HepG2 (cell line): ENCODE measurements around the gene RBM19. TPM values are rescaled to one million over a fixed set of nuclear protein-coding genes. Genes with fewer than 3 reads are reported as not detected.

Experiments
- ATAC-seq: fragments of 200-7000 bp; cut with Tn5 transposase; 3 replicates; pipeline ENCODE4 v1.9.1; 2020; ENCODE audit warnings: mild to moderate bottlenecking, moderate library complexity
- Bru-seq: library from RNA; stranded (reverse); fragments of 400-500 nt; gene quantifications from one replicate; lab custom pipeline; 2021; lab: Mats Ljungman, UMichigan
- BruChase-seq, 2 experiments: library from RNA; stranded (reverse); fragments of 400-500 nt; gene quantifications; one replicate each; lab custom pipeline; 2021; lab: Mats Ljungman, UMichigan
- BruUV-seq: library from RNA; stranded (reverse); fragments of 400-500 nt; replicated peaks from 2 replicates; lab custom pipeline; 2021; lab: Mats Ljungman, UMichigan
- CTCF ChIA-PET: fragments of 300-600 bp; formaldehyde crosslinking; extraction: SDS; loops from one replicate; lab custom pipeline; 2021; ENCODE audit warnings: low total read pairs, inconsistent platforms, low intra/inter-chr PET ratio; lab: Yijun Ruan, JAX
- POLR2A ChIA-PET: fragments of 350-600 bp; sonication (Branson Sonifier 250); formaldehyde crosslinking; loops from one replicate; lab custom pipeline; 2020; ENCODE audit warnings: antibody characterized with exemption, inconsistent platforms; lab: Yijun Ruan, JAX
- DNase-seq: peaks from one replicate; pipeline ENCODE4 v3.0.0-alpha.2; 2015; ENCODE audit warnings: low spot score
- FAIRE-seq: peaks from 3 replicates; lab custom pipeline; 2011; peaks lifted over from hg19 to GRCh38; lab: Jason Lieb, UNC
- H2AFZ ChIP-seq: one replicate; pipeline ENCODE4 v1.6.1; 2011; ENCODE audit warnings: low read length, inconsistent platforms
- H3K27ac ChIP-seq: fragments of 300-600 bp; 3 replicates; pipeline ENCODE4 v1.8.0; 2011; ENCODE audit warnings: mixed run types, mild to moderate bottlenecking, mixed read lengths, low read length, inconsistent platforms; ENCODE audit not compliant: insufficient read depth; ENCODE audit errors: extremely low read length
- H3K27me3 ChIP-seq, 2 experiments: fragments of 200-600 bp in 1 of 2; 2 replicates in 1 of 2; 3 replicates in 1 of 2; pipeline versions ENCODE4 v1.6.0 to v1.8.0; 2011; ENCODE audit warnings: low read length in 2 of 2, mild to moderate bottlenecking in 2 of 2, moderate library complexity in 2 of 2, inconsistent platforms in 1 of 2; ENCODE audit not compliant: insufficient read depth in 2 of 2, control insufficient read depth in 1 of 2
- H3K36me3 ChIP-seq, 2 experiments: fragments of 200-600 bp in 1 of 2; replicated peaks in 1 of 2; 2 replicates in 1 of 2; 3 replicates in 1 of 2; pipeline versions ENCODE4 v1.5.1 to v1.8.0; 2011; ENCODE audit warnings: low read length in 2 of 2, inconsistent platforms in 1 of 2; ENCODE audit not compliant: insufficient read depth in 2 of 2, control insufficient read depth in 1 of 2
- H3K4me1 ChIP-seq: 2 replicates; pipeline ENCODE4 v1.5.1; 2012; ENCODE audit warnings: low read length, inconsistent platforms; ENCODE audit not compliant: insufficient read depth
- H3K4me2 ChIP-seq: 2 replicates; pipeline ENCODE4 v1.6.0; 2011; ENCODE audit warnings: low read depth, low read length, inconsistent platforms
- H3K4me3 ChIP-seq, 3 experiments: fragments of 200-600 bp in 1 of 3; sonication (generic), shearing (Covaris generic) in 1 of 3; replicated peaks in 1 of 3; 2 replicates each; pipeline ENCODE4 v1.5.1; 2011 to 2016; ENCODE audit warnings: low read length in 3 of 3, inconsistent platforms in 2 of 3, low read depth in 2 of 3, mild to moderate bottlenecking in 2 of 3, control low read depth in 1 of 3, mixed read lengths in 1 of 3; ENCODE audit not compliant: insufficient read depth in 1 of 3
- H3K79me2 ChIP-seq: one replicate; pipeline ENCODE4 v1.6.1; 2011; ENCODE audit warnings: low read length, inconsistent platforms; ENCODE audit not compliant: insufficient read depth
- H3K9ac ChIP-seq: 2 replicates; pipeline ENCODE4 v1.6.0; 2011; ENCODE audit warnings: mild to moderate bottlenecking, low read depth, low read length, inconsistent platforms; ENCODE audit not compliant: insufficient read depth
- H3K9me3 ChIP-seq: 2 replicates; pipeline ENCODE4 v1.5.1; 2012; ENCODE audit warnings: mild to moderate bottlenecking, low read length
- H4K20me1 ChIP-seq: 2 replicates; pipeline ENCODE4 v1.6.0; 2011; ENCODE audit warnings: inconsistent platforms, mild to moderate bottlenecking, low read length, moderate library complexity; ENCODE audit not compliant: insufficient read depth
- GMEB2 ChIP-seq: IDR thresholded peaks from 2 replicates; pipeline ENCODE4 v1.6.1; 2016; ENCODE audit warnings: missing biosample characterization, missing genetic modification reagents, low read depth
- MTF1 ChIP-seq: sonication (generic); formaldehyde crosslinking; IDR thresholded peaks from 2 replicates; pipeline ENCODE4 v1.5.0; 2020; ENCODE audit warnings: missing genetic modification reagents
- MTF2 ChIP-seq: sonication (generic); formaldehyde crosslinking; IDR thresholded peaks from 2 replicates; pipeline ENCODE4 v1.5.0; 2020; ENCODE audit warnings: missing genetic modification reagents, borderline replicate concordance
- NFIB ChIP-seq: sonication (generic); formaldehyde crosslinking; IDR thresholded peaks from 2 replicates; pipeline ENCODE4 v1.9.0; 2021; ENCODE audit warnings: missing genetic modification reagents, mild to moderate bottlenecking, borderline replicate concordance
- SRSF1 ChIP-seq: fragments of 200-400 bp; formaldehyde crosslinking; optimal IDR thresholded peaks from 2 replicates; pipeline ENCODE3; 2017; ENCODE audit warnings: mild to moderate bottlenecking, low read depth, low read length, moderate library complexity
- ZFP37 ChIP-seq: sonication (generic); formaldehyde crosslinking; IDR thresholded peaks from 2 replicates; pipeline ENCODE4 v1.4.0; 2020; ENCODE audit warnings: missing genetic modification reagents, borderline replicate concordance
- ZNF451 ChIP-seq: sonication (generic); formaldehyde crosslinking; IDR thresholded peaks from 2 replicates; pipeline ENCODE4 v1.5.0; 2020; ENCODE audit warnings: mild to moderate bottlenecking, missing genetic modification reagents
- ZNF703 ChIP-seq: sonication (generic); formaldehyde crosslinking; IDR thresholded peaks from 2 replicates; pipeline ENCODE4 v1.5.1; 2020; ENCODE audit warnings: missing genetic modification reagents, mild to moderate bottlenecking, moderate library complexity, borderline replicate concordance
- ZNF782 ChIP-seq: sonication (generic); formaldehyde crosslinking; IDR thresholded peaks from 2 replicates; pipeline ENCODE4 v1.4.0; 2020; ENCODE audit warnings: missing genetic modification reagents, mild to moderate bottlenecking, borderline replicate concordance
- WGBS: methylation state at CpG from one replicate; pipeline ENCODE4 v1.1.6; 2017; ENCODE audit warnings: low lambda C conversion rate; 5-methylcytosine and 5-hydroxymethylcytosine counted together
- in situ Hi-C: cut with HindIII; loops from 2 replicates; pipeline ENCODE4 v1.10.0; 2017; ENCODE audit warnings: low pct_unique_long_range_greater_than_20kb; ENCODE audit not compliant: extremely low pct_ligation_motif_present
- intact Hi-C: fragments of 100-400 bp; cut with micrococcal nuclease; formaldehyde crosslinking; loops from one replicate; pipeline ENCODE4 v1.10.0; 2022; ENCODE audit not compliant: unreplicated experiment
- long read RNA-seq, 2 experiments: library from RNA in 1 of 2; library from polyadenylated mRNA in 1 of 2; stranded (forward) in 1 of 2; unstranded in 1 of 2; transcript quantifications; one replicate each; pipeline ENCODE4 v2.0.0, GENCODE V29; 2019 to 2022
- polyA minus RNA-seq, 3 experiments: library from RNA; depleted of rRNA, polyadenylated mRNA; stranded (reverse); fragments of >200 nt; gene quantifications; 2 replicates each; pipeline ENCODE4 v1.2.3, GENCODE V29; 2011; ENCODE audit warnings: low replicate concordance in 1 of 3
- polyA plus RNA-seq, 8 experiments: library from polyadenylated mRNA; depleted of rRNA in 3 of 8; stranded (reverse) in 7 of 8; unstranded in 1 of 8; fragments of >200 nt; fragmentation: Illumina TruSeq in 4 of 8; extraction: Trizol in 4 of 8; gene quantifications; 2 replicates each; pipeline versions ENCODE4 v1.2.1 to v1.2.3, GENCODE V29; 2011 to 2016; ENCODE audit warnings: low read depth in 4 of 8, missing spikeins in 1 of 8, mixed read lengths in 1 of 8; ENCODE audit not compliant: insufficient read depth in 1 of 8
- total RNA-seq, 5 experiments: library from RNA; depleted of rRNA; stranded (reverse); fragments of >200 nt; fragmentation: Illumina TruSeq; extraction: Trizol; gene quantifications; 2 replicates each; pipeline ENCODE4 v1.2.3, GENCODE V29; 2016; ENCODE audit warnings: low read depth in 1 of 5
- TF ChIP-seq, protein P1 (sequence below): sonication (generic); formaldehyde crosslinking; IDR thresholded peaks from 2 replicates; pipeline ENCODE4 v1.5.0; 2020; ENCODE audit warnings: missing genetic modification reagents

RBM19 gene, protein sequence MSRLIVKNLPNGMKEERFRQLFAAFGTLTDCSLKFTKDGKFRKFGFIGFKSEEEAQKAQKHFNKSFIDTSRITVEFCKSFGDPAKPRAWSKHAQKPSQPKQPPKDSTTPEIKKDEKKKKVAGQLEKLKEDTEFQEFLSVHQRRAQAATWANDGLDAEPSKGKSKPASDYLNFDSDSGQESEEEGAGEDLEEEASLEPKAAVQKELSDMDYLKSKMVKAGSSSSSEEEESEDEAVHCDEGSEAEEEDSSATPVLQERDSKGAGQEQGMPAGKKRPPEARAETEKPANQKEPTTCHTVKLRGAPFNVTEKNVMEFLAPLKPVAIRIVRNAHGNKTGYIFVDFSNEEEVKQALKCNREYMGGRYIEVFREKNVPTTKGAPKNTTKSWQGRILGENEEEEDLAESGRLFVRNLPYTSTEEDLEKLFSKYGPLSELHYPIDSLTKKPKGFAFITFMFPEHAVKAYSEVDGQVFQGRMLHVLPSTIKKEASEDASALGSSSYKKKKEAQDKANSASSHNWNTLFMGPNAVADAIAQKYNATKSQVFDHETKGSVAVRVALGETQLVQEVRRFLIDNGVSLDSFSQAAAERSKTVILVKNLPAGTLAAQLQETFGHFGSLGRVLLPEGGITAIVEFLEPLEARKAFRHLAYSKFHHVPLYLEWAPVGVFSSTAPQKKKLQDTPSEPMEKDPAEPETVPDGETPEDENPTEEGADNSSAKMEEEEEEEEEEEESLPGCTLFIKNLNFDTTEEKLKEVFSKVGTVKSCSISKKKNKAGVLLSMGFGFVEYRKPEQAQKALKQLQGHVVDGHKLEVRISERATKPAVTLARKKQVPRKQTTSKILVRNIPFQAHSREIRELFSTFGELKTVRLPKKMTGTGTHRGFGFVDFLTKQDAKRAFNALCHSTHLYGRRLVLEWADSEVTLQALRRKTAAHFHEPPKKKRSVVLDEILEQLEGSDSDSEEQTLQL
- total RNA-seq (2016; rRNA removed; fragmentation: Illumina TruSeq; extraction: Trizol) (26.5 and 32.2 TPM in 2 replicates), polyA plus RNA-seq (2011; rRNA removed) (19.3 and 22.1 TPM in 2 replicates), polyA minus RNA-seq (2011; rRNA and poly(A)+ RNA removed; ENCODE audit: low replicate concordance) (21.4 and 32.0 TPM in 2 replicates), Bru-seq, nascent RNA (percentile 70 among the genes with signal in this experiment), BruChase-seq, experiment 1, labeled RNA remaining after a 6-hour chase (percentile 72 among the genes with signal in this experiment), BruChase-seq, experiment 2, labeled RNA remaining after a 2-hour chase (percentile 71 among the genes with signal in this experiment)
- 6.7 and 7.5 TPM in 2 replicates for total RNA-seq (2016; cell fraction: cytosol; rRNA removed; fragmentation: Illumina TruSeq; extraction: Trizol; ENCODE audit: low read depth)
- total RNA-seq (2016; cell fraction: insoluble cytoplasmic fraction; rRNA removed; fragmentation: Illumina TruSeq; extraction: Trizol): 24.9 and 31.0 TPM in 2 replicates
- 8.3 and 8.9 TPM in 2 replicates for total RNA-seq (2016; cell fraction: membrane; rRNA removed; fragmentation: Illumina TruSeq; extraction: Trizol)
- total RNA-seq (2016; cell fraction: nucleus; rRNA removed; fragmentation: Illumina TruSeq; extraction: Trizol): 34.8 and 41.6 TPM in 2 replicates
- 9.7 and 13.0 TPM in 2 replicates for polyA plus RNA-seq (2011; cell fraction: cytosol; rRNA removed)
- polyA plus RNA-seq (2011; cell fraction: nucleus; rRNA removed): 84.7 and 92.9 TPM in 2 replicates
- 19.5 and 21.4 TPM in 2 replicates for polyA plus RNA-seq (2012)
- 2.5 and 2.9 TPM in 2 replicates for polyA plus RNA-seq (2016; cell fraction: cytosol; fragmentation: Illumina TruSeq; extraction: Trizol; ENCODE audit: low read depth)
- 23.1 and 25.3 TPM in 2 replicates for polyA plus RNA-seq (2016; cell fraction: insoluble cytoplasmic fraction; fragmentation: Illumina TruSeq; extraction: Trizol; ENCODE audit: low read depth)
- 4.5 and 5.7 TPM in 2 replicates for polyA plus RNA-seq (2016; cell fraction: membrane; fragmentation: Illumina TruSeq; extraction: Trizol; ENCODE audit: low read depth)
- 64.2 and 66.3 TPM in 2 replicates for polyA plus RNA-seq (2016; cell fraction: nucleus; fragmentation: Illumina TruSeq; extraction: Trizol; ENCODE audit: insufficient read depth, low read depth)
- 13.6 and 13.7 TPM in 2 replicates for polyA minus RNA-seq (2011; cell fraction: cytosol; rRNA and poly(A)+ RNA removed)
- 58.7 and 59.3 TPM in 2 replicates for polyA minus RNA-seq (2011; cell fraction: nucleus; rRNA and poly(A)+ RNA removed)
- long read RNA-seq, experiment 1, full-length matches to known transcripts: 5 of 26 reads
- long read RNA-seq, experiment 1, partial matches to known transcripts: 14 of 26 reads
- long read RNA-seq, experiment 1, other reads (novel, unspliced or antisense): 7 of 26 reads
- long read RNA-seq, experiment 2, full-length matches to known transcripts: 12 of 63 reads
- long read RNA-seq, experiment 2, partial matches to known transcripts: 36 of 63 reads
- long read RNA-seq, experiment 2, other reads (novel, unspliced or antisense): 15 of 63 reads

DNA sequence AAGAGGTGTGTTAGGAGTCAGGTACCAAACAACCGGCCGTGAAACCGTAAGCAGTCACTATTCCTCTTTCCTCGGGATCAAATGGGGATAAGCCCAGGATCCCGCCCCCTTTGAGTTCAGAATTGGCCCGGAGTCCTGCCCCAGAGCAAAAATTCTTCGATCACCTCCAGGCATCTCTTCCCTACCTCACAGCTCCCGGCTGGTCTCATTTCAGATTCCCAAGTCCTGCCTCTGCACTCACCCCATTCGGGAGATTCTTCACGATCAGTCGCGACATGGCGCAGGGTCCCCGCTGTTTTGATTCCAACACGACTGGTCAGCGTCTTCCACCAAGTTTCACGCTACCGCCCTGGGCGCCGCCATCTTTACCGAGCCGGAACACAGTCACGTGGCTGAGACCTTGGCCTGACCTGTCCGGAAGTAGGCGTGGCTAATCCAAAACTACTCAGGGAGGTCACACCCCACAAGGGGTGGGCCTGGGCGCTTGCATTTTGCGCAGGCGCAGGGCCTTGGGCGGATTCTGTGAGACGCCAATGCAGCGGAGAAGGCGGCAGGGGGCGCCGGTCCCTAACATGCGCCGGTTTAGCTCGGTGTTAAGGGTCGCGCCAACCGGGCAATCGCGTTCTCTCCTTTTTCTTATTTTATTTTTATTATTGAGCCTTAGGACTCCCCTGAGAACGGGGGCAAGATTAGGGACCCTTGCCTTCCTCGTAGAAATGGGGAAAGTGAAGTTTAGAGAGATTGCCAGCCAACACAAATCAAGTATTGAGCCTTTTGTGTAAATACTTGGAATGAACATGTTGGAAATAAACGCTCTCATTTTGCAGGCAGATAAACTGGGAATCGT, at the start of gene RBM19:
Gene RBM19 (minus strand): TSS at position 375 of the 847 bp plus-strand sequence. CDS start 98 bp downstream, at position 277.
- ChIA-PET CTCF (interaction anchor here (1.3 kb wide), 1 partner anchor 543 kb away, joined by 3 read pairs; no protein-coding TSS in a partner anchor), POLR2A (interaction anchor here (0.9 to 1.8 kb wide), 4 partner anchors 8 to 718 kb away, joined by 3 to 6 read pairs (median 4); partner anchors contain the start of gene TBX3)
- peaks cover 8 to 20% of the 10 kb centered on the region in 2 experiments for H3K36me3 ChIP-seq
- DNase-seq: peak; percentile 97
- H3K4me3 ChIP-seq: peak within 1 kb of the TSS; percentile 88 to 98 (median 92)
- BruUV-seq: no TSS peak
- in situ Hi-C loops (no loop called here), intact Hi-C loops (no loop called here)
- peaks cover 30% of the 10 kb centered on the region for H3K4me1 ChIP-seq
- WGBS: 2% methylated on average over 34 of the region's 46 CpGs
- peak; percentile 97 for ATAC-seq
- peaks cover 0 to 14% of the 10 kb centered on the region in 2 experiments; a peak in 3 of 5 replicates for H3K27me3 ChIP-seq
- peaks cover 32% of the 10 kb centered on the region for H3K79me2 ChIP-seq
- H3K9me3 ChIP-seq: no peaks in the 10 kb centered on the region
- H3K27ac ChIP-seq: peak within 1 kb of the TSS; percentile 66
- peak within 1 kb of the TSS; percentile 80 for H3K9ac ChIP-seq
- H2AFZ ChIP-seq: peak within 1 kb of the TSS; percentile 99
- peak; percentile 98 for FAIRE-seq
- no peaks in the 10 kb centered on the region for H4K20me1 ChIP-seq
- H3K4me2 ChIP-seq: peak within 1 kb of the TSS; percentile 91
- TF ChIP-seq NFIB (CRISPR knock-in tag) (no peak), ZNF703 (CRISPR knock-in tag) (no peak), GMEB2 (CRISPR knock-in tag) (no peak), ZNF782 (CRISPR knock-in tag) (no peak), MTF2 (CRISPR knock-in tag) (no peak), SRSF1 (no peak), ZFP37 (CRISPR knock-in tag) (0 out of 2 replicates have a peak, but pooled peaks have one; percentile 47), ZNF451 (CRISPR knock-in tag) (no peak), MTF1 (no peak)
- TF ChIP-seq, protein P1, sequence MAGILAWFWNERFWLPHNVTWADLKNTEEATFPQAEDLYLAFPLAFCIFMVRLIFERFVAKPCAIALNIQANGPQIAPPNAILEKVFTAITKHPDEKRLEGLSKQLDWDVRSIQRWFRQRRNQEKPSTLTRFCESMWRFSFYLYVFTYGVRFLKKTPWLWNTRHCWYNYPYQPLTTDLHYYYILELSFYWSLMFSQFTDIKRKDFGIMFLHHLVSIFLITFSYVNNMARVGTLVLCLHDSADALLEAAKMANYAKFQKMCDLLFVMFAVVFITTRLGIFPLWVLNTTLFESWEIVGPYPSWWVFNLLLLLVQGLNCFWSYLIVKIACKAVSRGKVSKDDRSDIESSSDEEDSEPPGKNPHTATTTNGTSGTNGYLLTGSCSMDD (CRISPR knock-in tag): no peak
